B cell (primary cell): ENCODE data around the gene BCAS4. TPM values are rescaled to one million over a fixed set of nuclear protein-coding genes. Genes with fewer than 3 reads are reported as not detected.

ENCODE experiments used
- ATAC-seq: fragments of 200-7000 bp; cut with Tn5 transposase; one replicate; pipeline ENCODE4 v1.10.0; 2021; ENCODE audit warnings: low read depth, mild to moderate bottlenecking, moderate number of reproducible peaks, moderate library complexity
- CTCF ChIA-PET: fragments of 350-600 bp; sonication (Branson Sonifier 250); formaldehyde crosslinking; loops from one replicate; lab custom pipeline; 2021; ENCODE audit warnings: antibody characterized with exemption, inconsistent platforms; lab: Charles Lee
- POLR2A ChIA-PET: fragments of 350-600 bp; sonication (Branson Sonifier 250); formaldehyde crosslinking; loops from one replicate; lab custom pipeline; 2021; ENCODE audit warnings: antibody characterized with exemption; lab: Charles Lee
- DNase-seq: peaks from one replicate; pipeline ENCODE4 v3.0.0; 2013
- H2AFZ ChIP-seq: 2 replicates; pipeline ENCODE4 v1.6.1; 2012; ENCODE audit warnings: mild to moderate bottlenecking, low read depth, low read length; ENCODE audit not compliant: insufficient read depth, poor library complexity, severe bottlenecking
- H3K27ac ChIP-seq, 2 donors: 1 replicate in 1 of 2; 2 replicates in 1 of 2; pipeline ENCODE4 v1.5.1; 2012 to 2013; ENCODE audit warnings: low read length in 2 of 2, mild to moderate bottlenecking in 2 of 2, moderate library complexity in 1 of 2
- H3K27me3 ChIP-seq, 4 experiments: fragments of 200-600 bp in 1 of 4; sonication (generic) in 1 of 4; replicated peaks in 1 of 4; 1 replicate in 2 of 4; 2 replicates in 2 of 4; pipeline versions ENCODE4 v1.6.1 to v1.7.0; 2013 to 2016; ENCODE audit warnings: low read length in 3 of 4, mild to moderate bottlenecking in 2 of 4, mixed read lengths in 1 of 4, moderate library complexity in 1 of 4; ENCODE audit not compliant: insufficient read depth in 4 of 4, control insufficient read depth in 3 of 4; ENCODE audit errors: control extremely low read depth in 1 of 4
- H3K36me3 ChIP-seq, 2 experiments: replicated peaks in 1 of 2; 1 replicate in 1 of 2; 2 replicates in 1 of 2; pipeline versions ENCODE4 v1.6.1 to v1.7.1; 2013; ENCODE audit warnings: low read length in 1 of 2; ENCODE audit not compliant: insufficient read depth in 2 of 2, control insufficient read depth in 1 of 2; ENCODE audit errors: control extremely low read depth in 1 of 2, extremely low read depth in 1 of 2
- H3K4me1 ChIP-seq, 2 donors: fragments of 200-600 bp in 1 of 2; sonication (generic) in 1 of 2; 1 replicate in 1 of 2; 2 replicates in 1 of 2; pipeline versions ENCODE4 v1.5.1 to v1.6.1; 2013 to 2017; ENCODE audit warnings: low read length in 2 of 2; ENCODE audit not compliant: control insufficient read depth in 2 of 2, insufficient read depth in 2 of 2
- H3K4me2 ChIP-seq: replicated peaks from 2 replicates; pipeline ENCODE3; 2012; ENCODE audit warnings: mild to moderate bottlenecking, low read depth, low read length; ENCODE audit not compliant: poor library complexity, severe bottlenecking
- H3K4me3 ChIP-seq, 5 experiments: fragments of 200-600 bp in 1 of 5; sonication (generic) in 1 of 5; 1 replicate in 3 of 5; 2 replicates in 2 of 5; pipeline versions ENCODE4 v1.5.1 to v1.7.0; 2011 to 2016; ENCODE audit warnings: low read length in 4 of 5, mild to moderate bottlenecking in 4 of 5, low read depth in 2 of 5, control low read depth in 1 of 5, moderate library complexity in 1 of 5; ENCODE audit not compliant: insufficient read depth in 1 of 5; ENCODE audit errors: control extremely low read depth in 1 of 5, extremely low read depth in 1 of 5
- H3K79me2 ChIP-seq: fragments of 200-600 bp; sonication (generic); one replicate; pipeline ENCODE4 v1.6.0; 2016; ENCODE audit warnings: low read length; ENCODE audit not compliant: control insufficient read depth, insufficient read depth
- H3K9ac ChIP-seq: fragments of 200-600 bp; sonication (generic); 2 replicates; pipeline ENCODE4 v1.6.1; 2017; ENCODE audit warnings: mild to moderate bottlenecking, low read length, moderate library complexity
- H3K9me3 ChIP-seq, 3 donors: one replicate each; pipeline versions ENCODE4 v1.6.1 to v1.7.1; 2013; ENCODE audit warnings: low read length in 2 of 3; ENCODE audit not compliant: control insufficient read depth in 2 of 3, insufficient read depth in 1 of 3; ENCODE audit errors: control extremely low read depth in 1 of 3
- H4K20me1 ChIP-seq: 2 replicates; pipeline ENCODE4 v1.6.0; 2012; ENCODE audit warnings: mild to moderate bottlenecking, low read length; ENCODE audit not compliant: insufficient read depth, control insufficient read depth, poor library complexity, severe bottlenecking
- H3K27ac Mint-ChIP-seq: one replicate; pipeline ENCODE4 v1.8.0; 2021; ENCODE audit warnings: mixed read lengths
- H3K27me3 Mint-ChIP-seq: one replicate; pipeline ENCODE4 v1.8.0; 2021; ENCODE audit warnings: mixed read lengths
- H3K4me1 Mint-ChIP-seq: one replicate; pipeline ENCODE4 v1.8.0; 2021; ENCODE audit warnings: mixed read lengths
- H3K4me3 Mint-ChIP-seq: one replicate; pipeline ENCODE4 v1.8.0; 2021; ENCODE audit warnings: mixed read lengths
- H3K9me3 Mint-ChIP-seq: one replicate; pipeline ENCODE4 v1.8.0; 2022; ENCODE audit warnings: mixed read lengths; ENCODE audit not compliant: insufficient read depth
- EZH2 ChIP-seq: IDR thresholded peaks from 2 replicates; pipeline ENCODE4 v1.6.1; 2012; ENCODE audit warnings: borderline replicate concordance, low read depth, mild to moderate bottlenecking, moderate library complexity, low read length; ENCODE audit not compliant: insufficient read depth, poor library complexity, severe bottlenecking
- WGBS: methylation state at CpG from one replicate; pipeline ENCODE4 v1.1.5; 2013; ENCODE audit warnings: missing lambda C conversion rate; ENCODE audit not compliant: insufficient coverage; 5-methylcytosine and 5-hydroxymethylcytosine counted together
- intact Hi-C: fragments of 100-400 bp; cut with micrococcal nuclease; formaldehyde crosslinking; loops from one replicate; pipeline ENCODE4 v1.10.0; 2022
- polyA plus RNA-seq: library from polyadenylated mRNA; depleted of rRNA; stranded (reverse); fragments of >200 nt; gene quantifications from 2 replicates; pipeline ENCODE4 v1.2.3, GENCODE V29; 2012
- total RNA-seq, 2 donors: library from RNA; stranded (reverse); fragments of 120-200 nt in 1 of 2; gene quantifications; 1 replicate in 1 of 2; 2 replicates in 1 of 2; pipeline versions ENCODE4 v1.2.3 to v1.2.4, GENCODE V29; 2013 to 2022
- TF ChIP-seq, protein P1 (sequence below): fragments of 200-600 bp; IDR thresholded peaks from one replicate; pipeline ENCODE4 v1.8.0; 2022; ENCODE audit warnings: antibody characterized with exemption, mild to moderate bottlenecking

Gene BCAS4
- total and polyA plus RNA-seq, 2 donors (not counting 1 experiment from before 2014, with no cell fraction given), result 44.8 to 88.2 TPM

DNA sequence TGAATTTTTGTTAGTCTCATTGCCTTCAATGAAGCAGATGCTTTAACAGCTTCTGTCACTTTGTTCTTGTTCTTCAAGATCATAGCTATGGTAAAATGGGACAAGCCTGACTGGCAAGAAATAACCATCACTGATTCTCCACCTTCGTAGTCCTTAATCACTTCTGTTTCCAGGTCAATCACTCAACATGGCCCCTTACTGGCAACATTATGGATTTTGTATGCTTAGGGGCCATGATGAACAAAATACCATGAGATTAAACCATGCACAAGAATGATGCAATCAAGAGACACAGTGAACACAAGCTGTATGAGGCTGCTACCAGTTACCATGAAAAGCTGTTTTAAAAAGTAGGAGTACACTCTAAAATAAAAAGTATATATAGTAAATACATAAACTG, 103.6 kb downstream of the BCAS4 start:
- peaks cover 7 to 76% of the 10 kb centered on the region in 2 experiments for H3K36me3 ChIP-seq
- no peaks in the 10 kb centered on the region for H3K9me3 ChIP-seq
- no peak overlapping the region for H3K4me2 ChIP-seq
- no peak overlapping the region for H2AFZ ChIP-seq
- DNase-seq (no peak), ATAC-seq (no peak)
- TF ChIP-seq, protein P1, sequence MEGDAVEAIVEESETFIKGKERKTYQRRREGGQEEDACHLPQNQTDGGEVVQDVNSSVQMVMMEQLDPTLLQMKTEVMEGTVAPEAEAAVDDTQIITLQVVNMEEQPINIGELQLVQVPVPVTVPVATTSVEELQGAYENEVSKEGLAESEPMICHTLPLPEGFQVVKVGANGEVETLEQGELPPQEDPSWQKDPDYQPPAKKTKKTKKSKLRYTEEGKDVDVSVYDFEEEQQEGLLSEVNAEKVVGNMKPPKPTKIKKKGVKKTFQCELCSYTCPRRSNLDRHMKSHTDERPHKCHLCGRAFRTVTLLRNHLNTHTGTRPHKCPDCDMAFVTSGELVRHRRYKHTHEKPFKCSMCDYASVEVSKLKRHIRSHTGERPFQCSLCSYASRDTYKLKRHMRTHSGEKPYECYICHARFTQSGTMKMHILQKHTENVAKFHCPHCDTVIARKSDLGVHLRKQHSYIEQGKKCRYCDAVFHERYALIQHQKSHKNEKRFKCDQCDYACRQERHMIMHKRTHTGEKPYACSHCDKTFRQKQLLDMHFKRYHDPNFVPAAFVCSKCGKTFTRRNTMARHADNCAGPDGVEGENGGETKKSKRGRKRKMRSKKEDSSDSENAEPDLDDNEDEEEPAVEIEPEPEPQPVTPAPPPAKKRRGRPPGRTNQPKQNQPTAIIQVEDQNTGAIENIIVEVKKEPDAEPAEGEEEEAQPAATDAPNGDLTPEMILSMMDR, result no peak
- no peak for TF ChIP-seq EZH2
- H3K27me3 ChIP-seq, result no peaks in the 10 kb centered on the region
- no peak overlapping the region for H3K27ac ChIP-seq
- H3K79me2 ChIP-seq, result peaks cover 41% of the 10 kb centered on the region
- ChIA-PET POLR2A (interaction anchor here (1.6 kb wide), 1 partner anchor 99 kb away, joined by 3 read pairs; no protein-coding TSS in a partner anchor), CTCF (interaction anchor here (1.1 kb wide), 1 partner anchor 104 kb away, joined by 7 read pairs; the partner anchor contains the start of gene BCAS4)
- H3K4me1 ChIP-seq, result no peaks in the 10 kb centered on the region
- no peak overlapping the region for H3K9ac ChIP-seq
- H3K9me3 Mint-ChIP-seq, result no peaks in the 10 kb centered on the region
- intact Hi-C loops, result loop anchor here (5.0 kb wide), 1 partner anchor 56 kb away; no protein-coding TSS in a partner anchor
- no peak overlapping the region for H3K4me3 ChIP-seq
- H3K27me3 Mint-ChIP-seq, result no peaks in the 10 kb centered on the region
- no CpG with 5 or more reads among the region's 1 CpG for WGBS
- H3K4me1 Mint-ChIP-seq, result peaks cover 15% of the 10 kb centered on the region
- peaks cover 26% of the 10 kb centered on the region for H4K20me1 ChIP-seq
- no peak overlapping the region for H3K4me3 Mint-ChIP-seq
- H3K27ac Mint-ChIP-seq, result no peak overlapping the region

DNA sequence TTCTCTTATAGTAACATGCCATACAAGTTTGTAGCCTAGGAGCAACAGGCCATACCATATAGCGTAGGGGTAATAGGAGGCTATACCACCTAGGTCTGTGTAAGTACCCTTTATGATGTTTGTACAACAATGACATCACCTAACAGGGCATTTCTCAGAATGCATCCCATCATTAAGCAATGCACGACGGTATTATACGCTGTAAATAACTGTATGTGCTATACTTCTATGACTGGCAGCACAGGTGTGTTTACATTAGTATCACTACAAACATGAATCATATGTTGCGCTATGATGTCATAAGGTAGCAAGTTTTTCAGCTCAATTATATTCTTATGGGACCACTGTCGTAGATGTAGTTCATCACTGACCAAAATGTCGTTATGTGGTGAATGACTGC, 105.4 kb downstream of the BCAS4 start:
- ATAC-seq (no peak), DNase-seq (no peak)
- Histone ChIP-seq H2AFZ (no peak overlapping the region), H3K79me2 (peaks cover 59% of the 10 kb centered on the region), H3K9ac (no peak overlapping the region), H4K20me1 (peaks cover 34% of the 10 kb centered on the region), H3K9me3 (no peaks in the 10 kb centered on the region), H3K27me3 (no peaks in the 10 kb centered on the region), H3K27ac (no peak overlapping the region), H3K36me3 (peaks cover 0 to 64% of the 10 kb centered on the region in 2 experiments), H3K4me3 (no peak overlapping the region), H3K4me2 (no peak overlapping the region), H3K4me1 (peaks cover 6 to 7% of the 10 kb centered on the region in 2 donors)
- no peak overlapping the region for H3K4me3 Mint-ChIP-seq
- peaks cover 32% of the 10 kb centered on the region for H3K4me1 Mint-ChIP-seq
- POLR2A ChIA-PET, result no interaction called here
- H3K9me3 Mint-ChIP-seq, result no peaks in the 10 kb centered on the region
- TF ChIP-seq, protein P1, result no peak
- TF ChIP-seq EZH2, result no peak
- no peaks in the 10 kb centered on the region for H3K27me3 Mint-ChIP-seq
- no peak overlapping the region for H3K27ac Mint-ChIP-seq
- CTCF ChIA-PET, result interaction anchor here (1.0 to 1.9 kb wide), 4 partner anchors 12 to 110 kb away, joined by 3 to 8 read pairs (median 6); partner anchors contain the start of gene BCAS4
- intact Hi-C loops, result no loop called here
- 100% methylated on average over 2 of the region's 7 CpGs for WGBS
